Kidney capillary endothelial cell (primary cell): ENCODE data around the gene CAND1.

ENCODE experiments used
- DNase-seq: peaks from one replicate; pipeline ENCODE4 v3.0.0-alpha.2; 2018; ENCODE audit warnings: low spot score

The CAND1 gene

GRCh38 chr12:67268896-67269632 lies at the start of gene CAND1:
TSS of gene CAND1 (plus strand) at chr12:67269358. CDS start at chr12:67269718, 360 bp downstream.
- DNase-seq = peak; percentile 97

DNA sequence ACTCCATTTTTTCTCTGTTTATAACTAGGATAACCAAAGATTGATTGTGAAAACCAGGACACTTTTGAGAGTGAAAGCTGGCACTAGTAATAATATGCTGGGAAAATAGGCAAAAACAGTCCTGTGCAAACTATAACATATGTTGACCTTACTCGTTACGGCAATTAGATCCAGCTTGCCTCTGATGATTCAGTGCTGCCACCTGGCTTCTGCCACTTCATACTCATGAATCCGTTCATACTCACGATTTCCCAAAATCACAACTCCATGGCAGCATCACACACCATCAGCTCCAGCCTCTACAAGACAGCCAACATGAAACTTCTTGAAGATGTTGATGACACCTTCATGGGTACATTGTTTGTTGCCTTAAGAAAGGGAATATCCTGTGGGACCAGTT lies 49.1 kb upstream of the CAND1 start:
- no peak for DNase-seq

GRCh38 chr12:67222302-67222701 lies 46.9 kb upstream of the CAND1 start:
- no peak for DNase-seq

- no peak for DNase-seq
Observed at GRCh38 chr12:67223225-67223624, 45.9 kb upstream of the CAND1 start.

- DNase-seq = no peak
Observed at GRCh38 chr12:67237231-67237630, 31.9 kb upstream of the CAND1 start.

- DNase-seq = no peak
Observed at GRCh38 chr12:67239061-67239460, 30.1 kb upstream of the CAND1 start.

DNA sequence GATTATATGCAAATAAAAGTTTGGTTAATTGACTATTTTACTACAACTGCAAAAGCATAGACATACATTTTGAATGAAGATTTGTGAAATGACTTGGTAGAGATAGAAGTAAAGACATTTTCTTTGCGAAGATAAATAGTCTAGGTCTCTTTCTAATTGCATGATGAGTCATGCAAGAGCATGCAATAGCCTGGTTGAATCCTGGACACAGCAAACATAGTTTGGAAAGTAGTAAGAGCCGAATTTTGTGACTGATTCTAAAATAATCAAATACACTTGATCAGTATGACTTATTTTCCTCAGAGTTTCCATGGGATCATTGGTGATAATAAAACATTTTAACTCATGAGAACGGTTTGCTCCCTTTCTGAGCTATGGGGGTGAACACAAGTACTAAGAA lies 27.7 kb upstream of the CAND1 start:
- no peak for DNase-seq

DNA sequence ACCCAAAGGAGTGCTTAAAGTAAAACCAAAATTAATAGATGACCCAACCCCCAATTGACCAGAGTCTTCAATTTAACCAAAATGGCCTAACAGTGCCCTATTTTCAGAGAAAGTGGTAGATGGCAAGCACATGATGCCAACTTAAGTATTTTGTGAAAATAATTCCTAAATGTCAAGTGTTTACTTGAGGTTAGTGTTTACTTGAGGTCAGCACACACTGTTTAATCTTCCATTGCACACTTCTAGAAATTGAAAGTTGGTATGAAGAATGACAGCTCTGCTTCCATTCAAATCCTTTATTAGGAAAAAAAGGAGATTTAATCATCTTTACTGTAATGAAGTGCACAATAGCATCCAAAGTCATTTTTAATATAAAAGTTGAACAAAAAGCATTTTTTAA lies 25.9 kb upstream of the CAND1 start:
- no peak for DNase-seq

DNA sequence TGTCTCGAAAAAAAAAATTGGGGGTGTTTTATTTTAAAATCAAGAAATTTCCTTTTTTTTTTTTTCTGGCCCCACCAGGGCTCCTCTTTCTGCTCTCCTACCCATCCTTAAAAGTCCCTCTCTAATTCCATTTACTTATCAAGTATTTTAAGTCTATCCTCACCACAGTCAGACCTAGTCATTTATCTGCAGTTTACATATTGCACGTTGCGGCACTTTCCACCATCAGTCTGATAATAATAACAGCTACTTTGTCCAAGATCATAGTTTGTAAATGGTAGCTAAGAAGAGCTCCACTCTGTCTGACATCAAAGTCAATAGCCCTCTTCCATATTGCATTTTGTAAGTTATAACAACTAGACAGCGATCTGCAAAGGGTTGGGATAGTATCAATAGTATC lies 23.6 kb upstream of the CAND1 start:
- no peak for DNase-seq

DNA sequence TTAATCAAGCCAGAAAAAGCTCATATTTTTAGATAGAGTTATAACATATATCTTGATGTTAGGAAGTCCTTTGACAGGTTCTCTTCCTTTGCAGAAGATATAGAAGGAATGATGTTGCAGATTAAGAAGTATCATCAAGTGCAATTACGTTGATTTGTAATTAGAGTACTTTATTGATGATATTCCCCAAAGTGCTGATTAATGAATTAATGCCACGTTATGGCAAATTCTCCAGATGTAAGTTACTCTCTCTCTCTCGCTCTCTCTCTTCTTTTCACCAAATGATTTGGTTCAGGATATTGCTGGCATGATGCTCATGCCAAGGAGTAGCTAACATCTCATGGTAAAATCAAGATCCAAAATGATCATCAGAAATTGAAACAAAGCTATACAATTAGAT lies 18.1 kb upstream of the CAND1 start:
- DNase-seq = no peak

DNA sequence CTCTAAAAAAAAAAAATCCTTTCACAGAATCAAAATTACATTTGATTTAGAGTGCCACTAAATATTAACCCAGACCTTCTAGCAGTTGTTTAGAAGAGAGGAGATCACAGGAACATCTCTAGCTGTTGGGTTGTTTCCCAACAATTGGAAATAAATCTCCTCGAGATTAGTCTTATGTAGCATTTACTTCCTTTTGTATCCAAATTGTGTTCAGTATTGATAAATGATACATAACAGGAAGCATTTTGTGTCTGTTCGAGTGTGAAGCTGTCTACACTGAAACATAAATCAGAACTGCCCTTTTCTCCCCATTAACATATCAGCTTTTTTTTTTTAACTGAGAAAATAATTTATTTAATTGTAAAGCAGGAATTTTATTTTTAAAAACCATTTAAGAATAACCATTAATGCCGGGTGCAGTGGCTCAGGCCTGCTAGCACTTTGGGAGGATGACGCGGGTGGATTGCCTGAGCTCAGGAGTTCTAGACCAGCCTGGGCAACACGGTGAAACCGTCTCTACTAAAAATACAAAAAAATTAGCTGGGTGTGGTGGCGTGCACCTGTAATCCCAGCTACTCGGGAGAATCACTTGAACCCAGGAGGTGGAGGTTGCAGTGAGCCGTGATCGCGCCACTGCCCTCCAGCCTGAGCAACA lies 14.7 kb upstream of the CAND1 start:
- no peak for DNase-seq

DNA sequence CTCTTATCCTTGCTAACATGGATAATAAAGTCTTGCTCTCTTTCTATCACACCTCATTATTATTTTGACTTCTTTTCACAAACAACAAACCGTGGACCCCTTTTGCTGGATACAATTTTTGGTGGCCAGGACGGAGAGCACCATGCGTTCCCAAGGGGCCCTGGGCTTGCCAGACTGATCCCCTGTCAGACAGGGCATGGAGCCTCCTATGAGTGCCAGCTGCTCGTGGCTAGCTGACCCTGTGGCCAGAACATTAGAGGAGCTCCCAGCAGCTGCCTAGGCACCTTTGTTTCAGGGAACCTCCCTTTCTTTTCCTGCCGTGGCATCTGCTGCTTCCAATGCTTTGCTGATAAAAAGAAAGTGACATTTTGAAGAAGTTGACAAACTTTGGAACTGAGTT lies 12.5 kb upstream of the CAND1 start:
- DNase-seq = no peak

- no peak for DNase-seq
Observed at GRCh38 chr12:67263471-67263870, 5.7 kb upstream of the CAND1 start.

DNA sequence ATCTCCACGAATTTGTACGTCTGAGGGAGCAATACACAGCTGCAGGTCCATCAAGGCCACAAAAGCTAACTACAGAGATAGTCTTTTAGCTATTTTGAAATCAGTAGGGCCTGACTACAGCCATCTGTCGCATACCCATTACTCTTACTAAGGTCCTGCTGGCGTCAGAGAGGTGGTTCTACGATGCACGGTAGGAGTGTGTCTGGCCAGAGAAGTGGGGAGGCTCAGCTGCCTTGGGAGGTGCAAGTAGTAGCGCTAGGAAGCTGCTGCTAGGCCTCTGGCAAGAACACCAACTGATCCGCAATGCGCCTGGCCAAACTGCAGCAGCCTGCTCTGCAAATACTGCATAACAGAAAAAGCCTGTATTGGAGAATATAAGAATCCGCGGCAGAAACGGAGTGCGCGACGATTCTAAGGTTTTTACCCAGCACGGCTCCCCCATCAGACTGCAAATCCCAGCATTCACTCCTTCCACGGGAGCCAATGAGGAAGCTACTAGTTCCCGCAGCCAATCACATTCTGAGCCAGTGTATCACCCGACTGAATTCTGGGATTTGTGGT lies 743 bp upstream of the CAND1 start:
- DNase-seq = no peak

- DNase-seq = peak; percentile 11
Observed at GRCh38 chr12:67269633-67270573, 745 bp downstream of the CAND1 start.

DNA sequence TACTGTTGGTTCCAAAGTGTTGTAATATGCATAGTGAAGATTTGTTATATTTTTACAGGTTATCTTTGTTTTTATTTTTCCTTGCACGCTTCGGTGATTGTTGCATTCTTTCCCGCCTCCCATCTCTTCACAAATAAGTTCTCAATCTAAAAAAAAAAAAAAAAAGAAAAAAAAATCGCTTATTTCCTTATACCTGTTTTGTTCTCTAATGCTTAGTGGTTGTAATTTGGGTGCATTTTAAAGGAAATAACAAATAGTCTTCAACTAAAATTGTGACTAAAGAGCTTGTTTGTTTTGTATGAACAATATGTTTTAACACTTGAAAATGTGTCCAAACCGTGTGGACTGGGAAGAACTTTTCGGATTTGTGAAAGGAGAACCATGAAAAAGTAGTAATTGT lies 1.5 kb downstream of the CAND1 start:
- DNase-seq = no peak

- no peak for DNase-seq
Observed at GRCh38 chr12:67271976-67272375, 2.8 kb downstream of the CAND1 start.

DNA sequence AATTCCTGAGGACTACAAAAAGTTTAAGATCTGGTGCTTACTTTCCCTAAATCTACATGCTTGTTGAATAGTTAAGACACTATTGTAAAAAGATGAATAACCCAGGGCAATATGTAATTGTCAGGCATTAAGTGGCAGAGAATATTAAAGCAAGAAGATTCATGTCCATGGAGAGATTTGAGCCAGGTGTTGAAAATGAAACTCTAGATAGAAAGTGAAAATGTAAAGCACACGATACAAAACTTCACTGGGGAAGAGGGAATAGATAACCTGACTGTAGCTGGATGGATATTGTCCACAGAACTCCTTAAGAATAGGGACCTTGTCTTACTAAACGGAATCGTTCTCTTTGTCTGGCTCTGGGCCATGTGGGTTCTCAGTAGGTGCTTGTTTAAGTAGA lies 5.0 kb downstream of the CAND1 start:
- no peak for DNase-seq

DNA sequence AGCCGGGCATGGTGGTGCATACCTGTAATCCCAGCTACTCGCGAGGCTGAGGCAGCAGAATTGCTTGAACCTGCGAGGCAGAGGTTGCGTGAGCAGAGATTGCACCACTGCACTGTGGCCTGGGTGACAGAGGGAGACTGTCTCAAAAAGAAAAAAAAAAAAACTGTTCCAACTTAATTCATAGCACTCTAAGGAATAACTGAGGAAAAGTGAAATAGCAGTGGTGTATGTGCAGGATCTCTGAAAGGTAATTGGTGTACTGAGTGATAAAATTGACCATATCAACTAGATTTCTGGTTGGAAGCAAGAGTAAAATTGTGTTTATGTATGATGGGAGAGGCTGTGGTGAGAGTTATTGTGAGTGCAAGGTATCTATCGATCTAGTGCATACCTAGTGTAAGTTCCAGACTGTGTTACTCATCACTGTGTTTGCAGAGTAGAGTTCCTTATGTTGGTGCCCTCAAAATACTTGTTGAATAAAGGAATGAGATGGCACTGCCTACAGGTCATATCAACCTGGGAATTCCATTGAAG lies 6.3 kb downstream of the CAND1 start:
- no peak for DNase-seq

DNA sequence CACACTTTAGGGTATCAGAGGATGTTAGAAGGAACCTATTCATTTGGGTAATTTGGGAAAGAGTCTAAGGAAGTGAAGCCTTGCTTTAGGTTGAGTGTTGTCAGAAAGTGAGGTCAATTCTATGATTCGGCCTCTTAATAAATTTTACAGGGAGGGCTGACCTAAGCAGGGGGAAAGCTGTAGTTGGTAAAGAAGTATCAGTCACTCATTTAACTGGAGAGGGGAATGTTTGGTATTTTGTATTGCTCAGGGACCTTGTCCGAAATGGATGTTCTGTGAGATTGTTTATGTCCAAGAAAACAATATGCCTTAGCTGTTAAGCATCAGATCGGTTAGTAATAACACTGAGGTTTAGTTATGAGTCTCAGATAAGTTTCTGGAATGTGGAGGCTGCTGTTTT lies 7.3 kb downstream of the CAND1 start:
- DNase-seq = no peak

DNA sequence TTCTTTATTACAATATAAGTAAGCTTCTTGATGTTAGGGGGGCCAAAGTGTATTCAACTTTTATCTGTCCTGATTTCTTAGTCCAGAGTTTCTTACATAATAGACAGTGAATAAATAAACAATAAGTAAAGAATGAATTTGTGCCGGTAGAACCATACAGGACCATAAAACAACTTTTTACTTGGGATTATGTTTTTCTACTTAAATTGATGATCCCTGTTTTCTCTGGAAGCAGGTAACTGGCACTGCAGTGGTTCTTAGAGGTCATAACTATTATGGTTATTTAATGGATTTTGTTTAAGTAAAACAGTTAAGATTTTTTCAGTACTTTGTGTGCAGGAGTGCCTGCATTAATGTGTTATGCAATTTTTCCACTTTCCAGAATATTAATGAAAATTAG lies 10.5 kb downstream of the CAND1 start:
- no peak for DNase-seq

- no peak for DNase-seq
Observed at GRCh38 chr12:67280088-67280487, 10.9 kb downstream of the CAND1 start.
